Stomach (tissue), 9 donors: ENCODE measurements around the gene GABRP. TPM values are rescaled to one million over a fixed set of nuclear protein-coding genes. Genes with fewer than 3 reads are reported as not detected.

Source experiments
- DNase-seq, 2 donors: peaks; one replicate each; pipeline versions ENCODE4 v3.0.0 to v3.0.0-alpha.2; 2013 to 2019
- H3K27ac ChIP-seq, 5 donors: fragments of 200-600 bp in 4 of 5; sonication (generic) in 4 of 5; one replicate each; pipeline ENCODE4 v1.5.1; 2013 to 2019; ENCODE audit warnings: mild to moderate bottlenecking in 1 of 5, moderate library complexity in 1 of 5
- H3K27me3 ChIP-seq, 3 donors: fragments of 200-600 bp; sonication (generic); one replicate each; pipeline ENCODE4 v1.5.1; 2017 to 2019; ENCODE audit warnings: mixed run types in 1 of 3
- H3K36me3 ChIP-seq, 4 donors: fragments of 200-600 bp; sonication (generic); 1 replicate in 3 of 4; 2 replicates in 1 of 4; pipeline ENCODE4 v1.5.1; 2016 to 2019
- H3K4me1 ChIP-seq, 4 donors: fragments of 200-600 bp; sonication (generic); one replicate each; pipeline ENCODE4 v1.5.1; 2016 to 2019
- H3K4me3 ChIP-seq, 4 donors: fragments of 200-600 bp; sonication (generic) in 3 of 4; one replicate each; pipeline ENCODE4 v1.5.1; 2016 to 2019; ENCODE audit warnings: mild to moderate bottlenecking in 1 of 4
- H3K9me3 ChIP-seq, 4 donors: fragments of 200-600 bp; sonication (generic); one replicate each; pipeline ENCODE4 v1.5.1; 2016 to 2019
- CTCF ChIP-seq, 7 experiments: fragments of 450-650 bp in 4 of 7; fragments of 200-600 bp in 3 of 7; sonication (generic) in 3 of 7; IDR thresholded peaks; one replicate each; pipeline ENCODE4 v1.5.1; 2016 to 2019; ENCODE audit warnings: antibody characterized with exemption in 7 of 7, control low read depth in 2 of 7, mild to moderate bottlenecking in 1 of 7
- EP300 ChIP-seq: sonication (generic); formaldehyde crosslinking; IDR thresholded peaks from one replicate; pipeline ENCODE4 v1.6.1; 2017; ENCODE audit warnings: antibody characterized with exemption
- POLR2A ChIP-seq, 4 donors: fragments of 450-650 bp; IDR thresholded peaks; one replicate each; pipeline ENCODE4 v1.6.1; 2016; ENCODE audit warnings: antibody characterized with exemption in 4 of 4, control low read depth in 2 of 4, mild to moderate bottlenecking in 1 of 4, moderate library complexity in 1 of 4
- POLR2AphosphoS5 ChIP-seq, 3 donors: sonication (generic); formaldehyde crosslinking; IDR thresholded peaks; one replicate each; pipeline ENCODE4 v1.6.1; 2016; ENCODE audit warnings: antibody characterized with exemption in 3 of 3
- WGBS, 5 donors: extraction: QIAGEN DNeasy Blood & Tissue Kit in 3 of 5; methylation state at CpG; one replicate each; pipeline versions ENCODE4 v1.1.5 to v1.1.7; 2013 to 2018; 5-methylcytosine and 5-hydroxymethylcytosine counted together
- intact Hi-C: fragments of 100-400 bp; cut with DNase I; formaldehyde crosslinking; loops from one replicate; pipeline ENCODE4 v1.15.1; 2023; ENCODE audit warnings: low total_unique reads
- polyA plus RNA-seq, 3 donors: library from polyadenylated mRNA; stranded (reverse); fragments of 200-250 nt; gene quantifications; one replicate each; pipeline ENCODE4 v1.2.3, GENCODE V29; 2013
- total RNA-seq, 5 donors: library from RNA; depleted of rRNA; stranded (reverse); fragments of >200 nt; gene quantifications; one replicate each; pipeline versions ENCODE4 v1.1.0 to v1.2.3, GENCODE V29; 2014 to 2016
- donor health status: healthy with polysubstance abuse.
- donor health status: Bipolar disorder and iron deficiency.
- donor health status: healthy.

Gene GABRP
- total and polyA plus RNA-seq, 8 donors: under 0.01 to 31.7 (median 1.0) TPM; not detected in 2

- peak within 1 kb of the TSS; percentile 46 to 74 (median 63) for H3K27ac ChIP-seq
- peaks cover 0 to 25% (median 22%) of the 10 kb centered on the region in 4 donors for H3K9me3 ChIP-seq
- H3K27me3 ChIP-seq: peaks cover 0 to 16% (median 4%) of the 10 kb centered on the region in 3 donors
- TF ChIP-seq CTCF (IDR thresholded peaks at IDR 0.05) (no peak), EP300 (no peak), POLR2A (IDR thresholded peaks at IDR 0.05) (no peak), POLR2AphosphoS5 (IDR thresholded peaks at IDR 0.05) (no peak)
- H3K36me3 ChIP-seq: no peaks in the 10 kb centered on the region
- peak; percentile 60 to 88 for DNase-seq
- intact Hi-C loops: no loop called here
- 2 to 7% (median 4%) methylated on average over 30 to 102 of the region's 102 CpGs for WGBS, 5 donors
- peaks cover 0 to 24% (median 13%) of the 10 kb centered on the region in 4 donors for H3K4me1 ChIP-seq
- H3K4me3 ChIP-seq: peak within 1 kb of the TSS; percentile 68 to 91 (median 77)
Measured at GRCh38 chr5:170861917-170862766, 78.6 kb downstream of the GABRP start, which contains the start of gene RANBP17. RANBP17 (plus strand) TSS chr5:170862018.

DNA sequence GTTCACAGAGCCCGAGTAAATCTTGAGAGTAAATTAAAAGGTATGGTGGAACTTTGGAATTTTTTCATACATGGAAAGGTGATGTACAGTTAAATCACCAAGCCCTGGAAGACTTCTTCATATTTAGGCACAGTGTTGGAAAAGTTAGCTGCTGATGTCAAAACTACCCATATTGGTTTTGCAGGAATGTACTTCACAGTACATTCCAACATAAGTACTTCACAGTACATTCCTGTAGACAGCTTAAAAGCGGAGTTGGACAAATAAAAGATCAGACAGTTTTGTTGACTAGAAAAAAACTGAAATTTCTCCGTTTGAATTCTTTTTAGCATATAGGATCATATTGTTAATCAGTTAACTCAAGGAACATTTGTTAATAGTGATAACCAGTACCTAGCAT is 80.1 kb downstream of the GABRP start:
- DNase-seq: peak in 1 of 2 donors; percentile 2
- peaks cover 0 to 24% (median 13%) of the 10 kb centered on the region in 4 donors for H3K4me1 ChIP-seq
- peaks cover 0 to 25% (median 22%) of the 10 kb centered on the region in 4 donors for H3K9me3 ChIP-seq
- no peak overlapping the region for H3K4me3 ChIP-seq
- intact Hi-C loops: no loop called here
- H3K27me3 ChIP-seq: peaks cover 0 to 16% (median 4%) of the 10 kb centered on the region in 3 donors
- no peak overlapping the region for H3K27ac ChIP-seq
- 90 to 98% (median 94%) methylated on average over 3 of the region's 3 CpGs for WGBS, 5 donors
- H3K36me3 ChIP-seq: no peaks in the 10 kb centered on the region
- TF ChIP-seq CTCF (IDR thresholded peaks at IDR 0.05): no peak
- TF ChIP-seq POLR2AphosphoS5 (IDR thresholded peaks at IDR 0.05): no peak
- no peak for TF ChIP-seq EP300
- no peak for TF ChIP-seq POLR2A (IDR thresholded peaks at IDR 0.05)

Other genes with a start within 250 kb of the GABRP start
- gene RANBP17, start 78.3 kb downstream of the GABRP start, total RNA-seq: 10 to 100 TPM in 4 of 5 donors, 1 to 10 TPM in 1; 4.1 to 75.6 (median 22.3) TPM
- gene RANBP17, start 78.3 kb downstream of the GABRP start, polyA plus RNA-seq: 1 to 10 TPM; 1.4 to 2.1 (median 1.9) TPM